NAMALWA (cell line): ENCODE results near the gene FOXN3.

ENCODE experiments used
- DNase-seq: peaks from one replicate; pipeline ENCODE4 v3.0.0-alpha.2; 2015; ENCODE audit warnings: low spot score

Gene FOXN3, protein sequence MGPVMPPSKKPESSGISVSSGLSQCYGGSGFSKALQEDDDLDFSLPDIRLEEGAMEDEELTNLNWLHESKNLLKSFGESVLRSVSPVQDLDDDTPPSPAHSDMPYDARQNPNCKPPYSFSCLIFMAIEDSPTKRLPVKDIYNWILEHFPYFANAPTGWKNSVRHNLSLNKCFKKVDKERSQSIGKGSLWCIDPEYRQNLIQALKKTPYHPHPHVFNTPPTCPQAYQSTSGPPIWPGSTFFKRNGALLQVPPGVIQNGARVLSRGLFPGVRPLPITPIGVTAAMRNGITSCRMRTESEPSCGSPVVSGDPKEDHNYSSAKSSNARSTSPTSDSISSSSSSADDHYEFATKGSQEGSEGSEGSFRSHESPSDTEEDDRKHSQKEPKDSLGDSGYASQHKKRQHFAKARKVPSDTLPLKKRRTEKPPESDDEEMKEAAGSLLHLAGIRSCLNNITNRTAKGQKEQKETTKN

DNA sequence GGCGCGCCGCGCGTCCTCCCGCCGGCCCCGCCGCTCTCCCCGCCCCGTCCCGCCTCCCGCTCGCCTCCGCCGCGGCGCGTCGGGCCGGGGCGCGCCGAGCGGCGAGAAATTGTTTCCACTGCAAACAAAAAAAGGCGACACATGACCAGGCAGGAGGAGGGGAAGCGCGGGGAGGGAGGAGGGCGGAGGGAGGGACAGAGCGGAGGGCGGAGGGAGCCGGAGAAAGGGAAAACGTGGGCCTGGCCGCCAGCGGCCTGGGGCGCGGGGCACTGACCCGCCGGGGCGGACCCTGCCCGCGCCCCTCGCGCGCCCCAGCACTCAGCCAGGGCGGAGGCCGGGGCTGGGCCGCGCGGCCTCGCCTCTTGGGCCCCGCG lies at the start of gene FOXN3:
Gene FOXN3 (minus strand): TSS at position 143 of the 374 bp plus-strand sequence. CDS start 4,757 bp downstream, outside the sequence.
- peak; percentile 87 for DNase-seq

GRCh38 chr14:89466484-89466883 lies 49.5 kb upstream of the FOXN3 start:
- no peak for DNase-seq

DNA sequence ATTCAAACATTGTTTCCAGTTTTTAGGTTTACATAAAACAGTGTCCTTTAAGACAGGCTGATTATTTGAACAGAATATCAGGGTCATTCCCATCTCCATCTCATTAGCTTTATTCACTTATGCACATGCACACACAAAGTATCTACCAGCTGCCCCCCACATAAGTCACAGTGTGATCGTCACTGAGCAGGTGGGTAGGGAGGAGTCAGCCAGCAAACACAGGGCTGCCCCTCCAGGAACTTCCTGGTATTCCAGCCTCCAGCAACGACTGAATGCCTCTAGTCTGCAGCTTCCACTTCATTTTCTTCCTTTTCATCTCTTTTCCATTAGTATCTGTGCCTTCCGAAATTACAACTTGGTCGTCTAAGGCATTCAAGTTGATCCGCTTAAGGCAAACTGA lies 48.8 kb upstream of the FOXN3 start:
- no peak for DNase-seq

DNA sequence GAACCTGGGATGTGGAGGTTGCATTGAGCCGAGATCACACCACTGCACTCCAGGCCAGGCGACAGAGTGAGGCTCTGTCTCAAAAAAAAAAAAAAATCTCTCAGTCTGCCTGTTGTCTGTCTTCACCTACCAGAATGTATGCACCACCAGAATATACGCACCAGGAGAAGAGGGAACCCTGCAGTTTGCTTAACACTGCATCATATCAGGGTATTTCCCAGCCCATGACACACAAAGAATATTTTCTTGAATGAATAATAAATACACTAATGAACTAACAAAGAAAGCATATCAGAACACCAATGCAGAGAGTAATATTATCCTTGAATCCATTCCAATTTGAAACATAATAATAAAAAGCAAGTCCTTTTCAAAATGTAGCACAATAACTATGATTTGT lies 44.2 kb upstream of the FOXN3 start:
- no peak for DNase-seq

DNA sequence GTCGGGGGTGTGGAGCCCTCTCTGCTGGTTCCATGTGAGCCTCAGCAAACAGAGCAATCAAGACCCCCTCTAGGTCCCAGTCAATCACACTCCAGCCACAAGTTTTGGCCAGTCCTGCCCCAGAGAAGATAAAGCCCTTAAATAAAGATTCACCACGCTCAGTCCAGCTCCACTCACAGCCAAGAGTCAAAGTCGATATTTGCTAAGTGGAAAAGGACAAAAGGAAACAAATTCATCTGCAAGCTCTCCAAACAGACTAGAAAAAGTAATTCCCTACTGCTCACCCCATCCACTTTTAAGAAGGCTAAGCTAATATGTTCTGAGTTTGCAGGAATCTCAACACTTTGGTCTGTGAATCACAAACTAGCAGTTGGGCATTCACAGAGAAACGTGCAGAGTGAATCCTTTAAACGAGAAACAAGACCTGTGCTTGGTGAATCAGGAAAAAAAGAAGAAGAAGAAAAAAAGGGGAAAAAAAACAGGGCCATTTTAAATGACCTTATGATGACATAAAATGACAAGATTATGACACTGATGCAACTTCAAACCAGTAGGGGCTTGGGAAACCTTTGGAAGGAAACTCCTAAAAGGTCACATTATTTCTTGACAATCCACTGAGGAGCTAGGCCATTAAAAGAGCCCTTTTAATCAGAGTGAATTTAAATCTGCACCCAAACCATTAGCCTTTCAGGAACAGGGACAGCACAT lies 41.8 kb upstream of the FOXN3 start:
- no peak for DNase-seq

- no peak for DNase-seq
These were observed 40.0 kb upstream of the FOXN3 start for GRCh38 chr14:89457007-89457406.

GRCh38 chr14:89455412-89455811 lies 38.4 kb upstream of the FOXN3 start:
- no peak for DNase-seq

DNA sequence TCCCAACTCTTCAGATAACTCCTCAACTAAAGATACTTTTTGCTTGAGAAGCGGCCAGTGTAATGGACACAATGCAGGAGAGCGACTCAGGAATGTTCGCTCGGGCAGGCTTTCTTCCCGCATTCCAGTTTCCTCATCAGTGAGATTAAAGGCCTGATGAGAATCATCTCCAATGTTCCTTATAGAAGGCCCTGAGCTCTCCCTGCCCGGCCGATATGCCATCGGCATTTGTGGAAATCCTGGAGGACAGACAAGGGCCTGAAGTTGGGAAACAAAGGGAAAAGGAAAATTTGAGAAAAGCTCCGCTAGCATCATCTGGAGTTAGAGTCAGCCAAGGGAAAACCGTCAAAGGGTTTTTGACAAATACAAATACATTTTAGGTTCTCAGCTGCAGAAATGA lies 38.0 kb upstream of the FOXN3 start:
- no peak for DNase-seq

DNA sequence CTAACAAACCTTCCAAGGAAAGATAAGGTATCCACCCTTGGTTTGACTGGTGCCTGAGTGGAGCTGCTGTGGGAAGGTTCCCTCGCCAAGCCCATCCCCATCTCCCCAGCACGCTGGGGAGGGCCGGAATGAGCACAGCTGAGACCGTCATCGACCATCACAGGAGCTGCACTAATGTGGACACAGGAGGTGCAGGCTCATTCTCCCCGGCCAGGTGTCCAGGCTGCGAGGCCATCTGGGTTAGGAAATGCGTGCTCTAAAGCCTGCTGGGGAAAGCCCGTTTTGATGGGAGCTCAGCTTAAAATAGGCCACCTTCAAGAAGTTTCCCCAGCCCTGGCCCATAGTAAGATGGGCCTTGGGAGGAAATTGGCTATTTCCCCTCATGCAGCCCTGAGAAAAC lies 35.2 kb upstream of the FOXN3 start:
- no peak for DNase-seq

DNA sequence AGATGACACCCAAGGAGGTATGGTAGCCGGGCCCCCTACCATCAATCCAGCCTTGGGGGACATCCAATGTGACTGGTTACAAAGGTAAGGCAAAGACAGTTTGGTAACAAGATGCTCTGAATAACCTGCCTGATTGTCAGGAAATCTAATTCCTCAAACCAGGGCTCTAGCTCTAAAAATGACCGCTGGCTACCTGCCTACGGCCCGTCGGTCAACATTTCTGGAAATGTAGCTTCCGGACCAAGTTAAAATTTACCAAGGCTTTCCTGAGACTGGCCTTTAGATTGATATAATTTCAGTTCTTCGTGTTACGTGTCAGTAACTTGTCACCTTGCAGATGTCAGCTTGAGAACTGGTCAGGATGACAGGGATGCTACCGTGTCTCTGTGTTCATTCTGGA lies 34.2 kb upstream of the FOXN3 start:
- DNase-seq: no peak

- no peak for DNase-seq
These were observed 30.3 kb upstream of the FOXN3 start for GRCh38 chr14:89447182-89447944.

GRCh38 chr14:89445273-89445973 lies 28.4 kb upstream of the FOXN3 start:
- DNase-seq: no peak

DNA sequence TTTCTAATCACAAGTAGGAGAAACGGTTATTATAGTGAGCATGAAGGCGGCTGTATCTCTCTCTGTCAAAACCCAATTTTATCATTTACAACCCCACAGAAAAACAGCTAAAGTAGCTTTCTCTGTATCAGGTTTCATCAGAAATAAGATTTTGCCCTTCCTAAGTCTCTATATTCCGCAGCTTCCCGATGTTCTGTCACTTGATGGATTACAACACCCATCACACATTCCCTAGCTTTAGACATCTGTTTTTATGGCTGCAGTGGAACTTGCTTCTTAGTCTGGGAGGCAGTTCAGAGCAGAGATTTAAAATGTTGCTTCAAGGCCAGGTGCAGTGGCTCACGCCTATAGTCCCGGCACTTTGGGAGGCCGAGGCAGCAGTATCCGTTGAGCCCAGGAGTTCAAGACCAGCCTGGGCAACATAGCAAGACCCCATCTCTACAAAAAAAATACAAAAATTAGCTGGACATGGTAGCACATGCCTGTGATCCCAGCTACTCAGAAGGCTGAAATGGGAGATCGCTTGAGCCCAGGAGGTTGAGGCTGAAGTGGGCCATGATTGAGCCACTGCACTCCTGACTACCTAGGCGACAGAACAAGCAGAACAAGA lies 27.6 kb upstream of the FOXN3 start:
- DNase-seq: no peak

DNA sequence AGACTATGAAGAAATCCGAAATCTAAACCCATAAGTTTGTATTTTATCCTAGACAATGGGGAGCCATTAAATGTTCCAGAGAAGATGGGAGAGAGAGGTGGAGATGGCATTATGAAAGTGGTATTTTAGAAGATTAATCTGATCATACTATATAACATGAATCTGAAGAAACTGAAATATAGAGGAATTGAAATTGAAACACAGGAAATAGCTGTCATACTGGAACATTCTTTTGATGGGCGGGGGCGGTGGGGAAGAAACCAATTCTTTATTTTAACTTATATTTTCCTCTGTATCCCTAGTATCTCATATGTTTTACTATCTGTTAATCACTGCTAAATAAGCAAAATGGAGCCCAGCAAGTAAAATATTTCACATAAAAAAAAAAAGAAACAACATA lies 27.0 kb upstream of the FOXN3 start:
- DNase-seq: no peak

DNA sequence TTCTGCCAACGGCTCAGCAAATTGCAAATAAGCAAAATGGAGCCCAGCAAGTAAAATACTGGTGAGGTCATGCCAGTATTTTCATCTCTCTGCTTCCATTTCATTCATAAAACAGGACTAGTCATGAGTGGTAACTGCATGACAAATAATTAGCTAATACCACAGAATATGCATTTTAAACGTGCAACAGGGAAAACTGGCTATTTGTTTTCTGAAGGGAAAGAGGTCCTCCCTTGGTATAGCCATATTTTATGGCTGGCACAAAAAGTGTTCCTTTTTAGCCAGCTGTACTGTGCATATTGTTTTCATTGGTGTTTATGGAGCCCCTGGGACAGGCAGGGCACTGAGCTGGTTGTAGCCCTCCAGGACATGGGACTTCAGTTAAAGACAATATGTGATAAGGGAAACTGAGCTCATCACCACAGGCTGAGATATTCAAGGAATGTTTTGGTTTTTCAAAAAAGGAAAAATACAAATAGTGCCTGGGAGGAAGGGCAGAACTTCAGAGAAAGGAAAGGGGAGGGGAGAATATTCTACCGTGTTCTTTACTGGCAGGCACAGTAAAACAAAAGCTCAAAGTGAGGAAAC lies 26.1 kb upstream of the FOXN3 start:
- no peak for DNase-seq

- DNase-seq: no peak
These were observed 25.2 kb upstream of the FOXN3 start for GRCh38 chr14:89442280-89442679.

GRCh38 chr14:89440986-89441909 lies 24.2 kb upstream of the FOXN3 start:
- DNase-seq: no peak

DNA sequence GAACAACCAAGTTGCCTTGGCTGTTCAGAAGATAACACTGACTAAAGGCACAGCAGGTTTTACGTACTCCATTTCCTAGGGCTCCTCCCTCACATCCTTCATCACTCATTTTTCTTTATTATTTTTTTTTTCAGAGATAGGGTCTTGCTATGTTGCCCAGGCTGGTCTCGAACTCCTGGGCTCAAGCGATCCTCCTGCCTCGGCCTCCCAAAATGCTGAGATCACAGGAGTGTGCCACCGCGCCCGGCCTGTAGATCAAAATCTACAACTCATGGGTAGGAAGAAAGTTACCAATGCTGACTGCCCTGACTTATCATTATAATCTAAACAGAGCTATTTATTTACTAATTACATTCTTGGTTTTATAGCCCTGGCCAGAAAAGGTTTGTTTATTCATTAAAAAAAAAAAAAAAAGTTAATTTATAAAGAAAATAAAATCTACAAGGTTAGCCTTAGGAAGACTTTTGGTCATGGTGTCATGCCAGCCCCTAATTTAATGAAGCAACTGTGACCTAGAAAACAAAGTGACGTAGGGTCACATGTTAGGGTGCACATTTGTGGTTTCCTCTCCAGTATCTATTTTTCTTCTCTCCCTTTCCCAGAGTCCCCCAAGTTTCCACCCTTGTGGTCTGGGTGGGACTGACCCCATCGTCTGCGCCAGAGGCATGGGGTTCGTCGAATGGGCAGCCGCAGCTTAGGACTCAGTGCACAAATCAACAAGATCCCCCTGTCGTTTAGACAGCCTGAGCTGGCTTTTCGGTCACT lies 19.0 kb upstream of the FOXN3 start:
- DNase-seq: no peak

GRCh38 chr14:89435492-89435891 lies 18.5 kb upstream of the FOXN3 start:
- no peak for DNase-seq
